ENCODE data around the gene ERCC1.
"Not testable (repeated sequence)": the region's sequence is repeated elsewhere in the genome, so short reads cannot be mapped to it uniquely, and the experiment has no call there.

The ERCC1 gene

GRCh38 chr19:45408830-45409556 is 14.7 kb downstream of the ERCC1 start:
- no peak overlapping the region for H3K4me2 ChIP-seq (ENCODE audit: low read length)
- H3K27ac ChIP-seq (ENCODE audit: low read length): no peak overlapping the region
- H3K27me3 ChIP-seq (ENCODE audit: low read depth, low read length): peaks cover 8% of the 10 kb centered on the region
- no peak for TF ChIP-seq EZH2phosphoT487 (IDR thresholded peaks at IDR 0.05; ENCODE audit: low read depth)
- TF ChIP-seq CTCF (IDR thresholded peaks at IDR 0.05; ENCODE audit: low read depth, low read length): no peak
- no peak overlapping the region for H3K4me3 ChIP-seq (ENCODE audit: low read length)
- peaks cover 17% of the 10 kb centered on the region for H3K4me1 ChIP-seq (ENCODE audit: low read length)
- H3K79me2 ChIP-seq (ENCODE audit: low read length): peaks cover 28% of the 10 kb centered on the region
- H3K9me3 ChIP-seq (ENCODE audit: insufficient read depth, low read length): no peaks in the 10 kb centered on the region
- H3K36me3 ChIP-seq (replicated peaks; ENCODE audit: low read depth, low read length): peaks cover 14% of the 10 kb centered on the region
- H4K20me1 ChIP-seq (ENCODE audit: insufficient read depth, low read length): no peaks in the 10 kb centered on the region
- H2AFZ ChIP-seq (ENCODE audit: low read depth, low read length): no peak overlapping the region
- no peak overlapping the region for H3K9ac ChIP-seq (ENCODE audit: low read length)

- TF ChIP-seq CTCF (IDR thresholded peaks at IDR 0.05; ENCODE audit: low read depth, low read length) (no peak), EZH2phosphoT487 (IDR thresholded peaks at IDR 0.05; ENCODE audit: low read depth) (no peak)
- Histone ChIP-seq H3K4me2 (ENCODE audit: low read length) (no peak overlapping the region), H3K27me3 (ENCODE audit: low read depth, low read length) (peaks cover 17% of the 10 kb centered on the region), H3K9me3 (ENCODE audit: insufficient read depth, low read length) (no peaks in the 10 kb centered on the region), H3K36me3 (replicated peaks; ENCODE audit: low read depth, low read length) (peaks cover 13% of the 10 kb centered on the region), H3K27ac (ENCODE audit: low read length) (no peak overlapping the region), H3K9ac (ENCODE audit: low read length) (no peak overlapping the region), H3K4me3 (ENCODE audit: low read length) (no peak overlapping the region), H3K79me2 (ENCODE audit: low read length) (peaks cover 28% of the 10 kb centered on the region), H2AFZ (ENCODE audit: low read depth, low read length) (no peak overlapping the region), H4K20me1 (ENCODE audit: insufficient read depth, low read length) (no peaks in the 10 kb centered on the region), H3K4me1 (ENCODE audit: low read length) (peaks cover 24% of the 10 kb centered on the region)
These were observed 15.6 kb downstream of the ERCC1 start for GRCh38 chr19:45408121-45408520.

- Histone ChIP-seq H3K4me1 (ENCODE audit: low read length) (peaks cover 29% of the 10 kb centered on the region), H3K27me3 (ENCODE audit: low read depth, low read length) (peaks cover 22% of the 10 kb centered on the region), H3K9ac (ENCODE audit: low read length) (peak overlapping the region; percentile 88), H3K79me2 (ENCODE audit: low read length) (peaks cover 28% of the 10 kb centered on the region), H3K4me2 (ENCODE audit: low read length) (peak overlapping the region; percentile 92), H3K4me3 (ENCODE audit: low read length) (peak overlapping the region; percentile 80)
- not testable (repeated sequence) for H3K36me3 ChIP-seq (replicated peaks; ENCODE audit: low read depth, low read length); H3K9me3 ChIP-seq (ENCODE audit: insufficient read depth, low read length); H3K27ac ChIP-seq (ENCODE audit: low read length); H4K20me1 ChIP-seq (ENCODE audit: insufficient read depth, low read length); H2AFZ ChIP-seq (ENCODE audit: low read depth, low read length)
These were observed 16.1 kb downstream of the ERCC1 start for GRCh38 chr19:45407585-45407984.

- peak overlapping the region; percentile 74; the same call in 1 of the 2 replicates for H3K27ac ChIP-seq (ENCODE audit: low read length)
- peaks cover 28% of the 10 kb centered on the region for H3K79me2 ChIP-seq (ENCODE audit: low read length)
- TF ChIP-seq CTCF (IDR thresholded peaks at IDR 0.05; ENCODE audit: low read depth, low read length) (no peak), EZH2phosphoT487 (IDR thresholded peaks at IDR 0.05; ENCODE audit: low read depth) (no peak)
These were observed 16.7 kb downstream of the ERCC1 start for GRCh38 chr19:45407091-45407375.

More at GRCh38 chr19:45407091-45407375, 16.7 kb downstream of the ERCC1 start:
- peak overlapping the region; percentile 88 for H3K9ac ChIP-seq (ENCODE audit: low read length)
- H3K4me1 ChIP-seq (ENCODE audit: low read length): peaks cover 31% of the 10 kb centered on the region
- H3K4me3 ChIP-seq (ENCODE audit: low read length): peak overlapping the region; percentile 80
- H3K9me3 ChIP-seq (ENCODE audit: insufficient read depth, low read length): no peaks in the 10 kb centered on the region
- peaks cover 22% of the 10 kb centered on the region for H3K27me3 ChIP-seq (ENCODE audit: low read depth, low read length)
- no peaks in the 10 kb centered on the region for H4K20me1 ChIP-seq (ENCODE audit: insufficient read depth, low read length)
- H3K36me3 ChIP-seq (replicated peaks; ENCODE audit: low read depth, low read length): peaks cover 9% of the 10 kb centered on the region
- H3K4me2 ChIP-seq (ENCODE audit: low read length): peak overlapping the region; percentile 92
- H2AFZ ChIP-seq (ENCODE audit: low read depth, low read length): no peak overlapping the region
